ENCODE results near the gene PACSIN2.

- no peak for TF ChIP-seq TAF1 (IDR thresholded peaks at IDR 0.05; ENCODE audit: borderline replicate concordance, low read depth, low read length)
- no peak for TF ChIP-seq NFXL1 (IDR thresholded peaks at IDR 0.05; ENCODE audit: borderline replicate concordance)
- TF ChIP-seq RCOR1 (conservative IDR thresholded peaks at IDR 0.05; ENCODE audit: low read depth, low read length) = no peak
- no peak for TF ChIP-seq KDM1A (IDR thresholded peaks at IDR 0.05; ENCODE audit: borderline replicate concordance)
- TF ChIP-seq CTCF (IDR thresholded peaks at IDR 0.05 in 2 of 3, conservative IDR thresholded peaks at IDR 0.05 in 1 of 3; ENCODE audit: control insufficient read depth in 2 of 3, extremely low read depth in 1 of 3, insufficient read depth in 1 of 3, low read depth in 3 of 3, low read length in 3 of 3) = no peak
- TF ChIP-seq SMAD1 (IDR thresholded peaks at IDR 0.05; ENCODE audit: low read depth, partially characterized antibody) = no peak
- TF ChIP-seq BMI1 (IDR thresholded peaks at IDR 0.05; ENCODE audit: borderline replicate concordance) = no peak
- TF ChIP-seq ZBTB33 (IDR thresholded peaks at IDR 0.05) = no peak
- TF ChIP-seq SP1 (IDR thresholded peaks at IDR 0.05; ENCODE audit: low read depth, low read length) = no peak
- TF ChIP-seq POLR2A (IDR thresholded peaks at IDR 0.05; ENCODE audit: low read depth, low read length) = no peak
- TF ChIP-seq SIN3A (IDR thresholded peaks at IDR 0.05; ENCODE audit: low read depth, low read length) = no peak
- TF ChIP-seq EZH2 (IDR thresholded peaks at IDR 0.05; ENCODE audit: borderline replicate concordance, control insufficient read depth, low read depth, low read length) = no peak
- TF ChIP-seq ZNF274 (IDR thresholded peaks at IDR 0.05; ENCODE audit: insufficient read depth, insufficient read length) = no peak
- no peak for TF ChIP-seq ETV6 (conservative IDR thresholded peaks at IDR 0.05 in 1 of 2, IDR thresholded peaks at IDR 0.05 in 1 of 2; ENCODE audit: borderline replicate concordance in 1 of 2, low read depth in 1 of 2)
Observed at GRCh38 chr22:42881298-42881697, 133.7 kb downstream of the PACSIN2 start.

Data from GM12878 (cell line).